Head of caudate nucleus (tissue), 42 donors: ENCODE measurements around the gene SLC44A5.

ENCODE experiments used
- DNase-seq, 42 donors: peaks; one replicate each; pipeline versions ENCODE4 v3.0.0 to v3.0.0-alpha.2; 2020 to 2021; ENCODE audit warnings: mixed read lengths in 7 of 42
- intact Hi-C: fragments of 100-400 bp; cut with DNase I; formaldehyde crosslinking; loops from one replicate; pipeline ENCODE4 v1.15.0; 2022

The SLC44A5 gene

DNA sequence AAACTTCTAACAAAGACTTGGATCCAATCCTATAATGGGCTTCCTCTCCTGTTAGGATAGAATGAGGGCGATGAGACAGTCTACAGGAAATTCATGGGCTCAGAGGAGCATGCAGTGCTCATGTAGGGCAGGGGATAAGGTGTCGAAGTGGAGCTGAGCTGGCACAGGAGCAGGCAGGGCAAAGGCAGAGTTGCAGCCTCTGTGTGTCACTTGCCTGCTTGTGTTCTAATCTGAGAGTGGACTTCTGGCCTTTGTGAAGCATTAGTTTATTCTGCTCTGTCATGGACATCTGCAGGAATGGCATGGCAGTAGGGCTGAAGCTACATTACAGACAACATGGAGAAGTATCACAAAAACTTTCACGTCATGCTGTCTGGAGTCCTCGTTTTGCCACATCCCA, 444.1 kb downstream of the SLC44A5 start:
- DNase-seq, result no peak
- intact Hi-C loops, result no loop called here

DNA sequence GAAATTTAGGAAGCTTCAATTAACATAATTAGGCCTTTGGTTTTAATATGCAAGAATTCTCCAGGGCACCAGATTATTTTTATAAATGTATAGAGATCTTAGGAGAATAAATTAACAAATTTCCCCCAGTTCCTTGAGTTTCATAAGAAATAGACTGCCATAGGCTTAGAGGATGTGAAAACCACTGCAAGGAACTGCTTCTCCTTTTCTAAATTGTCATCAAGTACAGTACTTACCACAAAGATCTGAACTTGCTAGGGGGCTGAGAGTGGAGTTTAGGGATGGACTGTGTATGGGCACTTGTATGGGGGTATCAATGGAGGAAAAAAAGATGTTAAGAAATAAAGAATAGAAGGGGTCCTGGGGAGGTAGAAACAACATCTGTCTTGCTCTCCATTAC, 445.6 kb downstream of the SLC44A5 start:
- no peak for DNase-seq
- intact Hi-C loops, result no loop called here

DNA sequence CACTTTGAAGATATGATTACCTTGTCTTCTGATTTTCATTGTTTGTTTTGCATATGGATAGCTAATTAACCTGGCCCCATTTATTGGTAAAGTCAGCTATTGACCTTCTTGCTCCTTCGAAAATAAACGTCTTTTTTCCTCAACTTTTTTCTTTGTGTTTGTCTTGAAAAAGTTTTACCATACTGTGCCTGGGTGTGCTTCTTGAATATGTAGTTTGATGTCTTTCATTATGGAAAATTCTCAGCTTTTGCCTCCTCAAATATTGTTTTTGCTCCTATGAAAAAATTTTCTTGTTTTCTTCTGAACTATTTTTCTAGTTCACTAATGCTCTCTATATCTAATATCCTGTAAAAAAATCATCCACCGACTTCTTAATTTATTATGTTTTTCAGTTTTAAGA, 451.8 kb downstream of the SLC44A5 start:
- DNase-seq, result no peak
- intact Hi-C loops, result no loop called here
